Cardiac muscle cell (in vitro differentiated cells and primary cell): ENCODE results near the gene ZNF177. TPM values are rescaled to one million over a fixed set of nuclear protein-coding genes. Genes with fewer than 3 reads are reported as not detected.

Source experiments
- DNase-seq, 2 donors: peaks; one replicate each; pipeline versions ENCODE4 v3.0.0 to v3.0.0-alpha.2; 2010 to 2017; ENCODE audit warnings: low read depth in 1 of 2, low spot score in 1 of 2
- H3K27ac ChIP-seq: fragments of 200-600 bp; sonication (generic); 2 replicates; pipeline ENCODE4 v1.5.1; 2016
- H3K27me3 ChIP-seq: fragments of 200-600 bp; sonication (generic); 2 replicates; pipeline ENCODE4 v1.6.0; 2016; ENCODE audit warnings: control low read depth
- H3K36me3 ChIP-seq: fragments of 200-600 bp; sonication (generic); 2 replicates; pipeline ENCODE4 v1.5.1; 2016; ENCODE audit warnings: control low read depth
- H3K4me1 ChIP-seq: fragments of 200-600 bp; sonication (generic); 2 replicates; pipeline ENCODE4 v1.8.1; 2017; ENCODE audit warnings: low read depth, mild to moderate bottlenecking, mixed run types
- H3K4me3 ChIP-seq: fragments of 200-600 bp; sonication (generic); 2 replicates; pipeline ENCODE4 v1.5.1; 2016; ENCODE audit warnings: mild to moderate bottlenecking
- H3K9me3 ChIP-seq: fragments of 200-600 bp; sonication (generic); 2 replicates; pipeline ENCODE4 v1.5.1; 2017; ENCODE audit warnings: low read depth, mild to moderate bottlenecking, control low read depth
- polyA plus RNA-seq: library from polyadenylated mRNA; unstranded; fragments of >200 nt; fragmentation: Nextera tagmentation; extraction: Ambion mirVana; gene quantifications from 2 replicates; pipeline ENCODE4 v1.2.1, GENCODE V29; 2016
- total RNA-seq: library from RNA; depleted of rRNA; stranded (reverse); fragments of >200 nt; gene quantifications from 2 replicates; pipeline ENCODE4 v1.2.3, GENCODE V29; 2016
- TF ChIP-seq, protein P1 (sequence below): IDR thresholded peaks from 2 replicates; pipeline ENCODE4 v1.5.1; 2012; ENCODE audit warnings: low read depth, mild to moderate bottlenecking, low read length

ZNF177 gene
- total and polyA plus RNA-seq, 2 experiments from 2014 or later, result 3.7 to 3.9 TPM

DNA sequence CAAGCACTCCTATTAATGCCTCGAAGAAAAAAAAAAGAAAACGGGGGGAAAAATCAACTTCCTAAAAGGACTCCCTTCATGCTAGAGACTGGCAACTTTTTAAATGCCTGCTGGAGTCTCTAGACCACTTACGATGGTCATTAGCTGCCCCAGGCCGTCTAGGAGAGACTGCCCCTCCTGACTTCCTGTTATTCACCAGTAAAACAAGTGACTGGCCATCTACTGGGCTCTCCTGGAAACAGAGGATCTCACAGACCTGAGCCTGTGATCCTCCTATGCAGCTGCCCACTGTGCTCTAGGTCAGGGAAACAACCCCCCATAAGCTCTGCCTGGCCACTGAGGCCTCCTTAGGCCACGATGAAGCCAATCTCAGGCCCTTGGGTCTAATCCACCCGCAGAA lies 65.1 kb downstream of the ZNF177 start:
- Histone ChIP-seq H3K4me1 (no peaks in the 10 kb centered on the region), H3K36me3 (peaks cover under 1% of the 10 kb centered on the region), H3K27ac (no peak overlapping the region), H3K4me3 (no peak overlapping the region), H3K27me3 (no peaks in the 10 kb centered on the region), H3K9me3 (no peaks in the 10 kb centered on the region)
- no peak for DNase-seq
- TF ChIP-seq, protein P1, sequence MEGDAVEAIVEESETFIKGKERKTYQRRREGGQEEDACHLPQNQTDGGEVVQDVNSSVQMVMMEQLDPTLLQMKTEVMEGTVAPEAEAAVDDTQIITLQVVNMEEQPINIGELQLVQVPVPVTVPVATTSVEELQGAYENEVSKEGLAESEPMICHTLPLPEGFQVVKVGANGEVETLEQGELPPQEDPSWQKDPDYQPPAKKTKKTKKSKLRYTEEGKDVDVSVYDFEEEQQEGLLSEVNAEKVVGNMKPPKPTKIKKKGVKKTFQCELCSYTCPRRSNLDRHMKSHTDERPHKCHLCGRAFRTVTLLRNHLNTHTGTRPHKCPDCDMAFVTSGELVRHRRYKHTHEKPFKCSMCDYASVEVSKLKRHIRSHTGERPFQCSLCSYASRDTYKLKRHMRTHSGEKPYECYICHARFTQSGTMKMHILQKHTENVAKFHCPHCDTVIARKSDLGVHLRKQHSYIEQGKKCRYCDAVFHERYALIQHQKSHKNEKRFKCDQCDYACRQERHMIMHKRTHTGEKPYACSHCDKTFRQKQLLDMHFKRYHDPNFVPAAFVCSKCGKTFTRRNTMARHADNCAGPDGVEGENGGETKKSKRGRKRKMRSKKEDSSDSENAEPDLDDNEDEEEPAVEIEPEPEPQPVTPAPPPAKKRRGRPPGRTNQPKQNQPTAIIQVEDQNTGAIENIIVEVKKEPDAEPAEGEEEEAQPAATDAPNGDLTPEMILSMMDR, result no peak

DNA sequence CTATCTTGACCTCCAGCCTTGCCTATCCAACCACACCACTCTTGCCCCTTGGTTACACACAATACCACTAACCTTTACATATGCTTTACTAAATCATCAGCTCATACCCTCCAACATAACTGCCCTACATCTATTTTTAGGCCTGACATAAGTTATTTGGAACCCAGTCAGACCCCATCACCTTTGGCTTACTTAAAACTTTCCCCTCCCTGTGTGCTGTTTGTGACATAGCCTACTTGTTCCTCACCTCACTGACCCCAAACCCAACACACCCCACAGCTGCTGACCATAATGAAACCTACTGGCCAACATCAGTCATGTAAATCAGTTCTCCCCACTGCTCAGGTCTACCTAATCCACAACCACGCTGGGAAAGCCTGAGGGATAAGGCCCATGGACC lies 67.6 kb downstream of the ZNF177 start:
- H3K27me3 ChIP-seq, result no peaks in the 10 kb centered on the region
- H3K27ac ChIP-seq, result no peak overlapping the region
- DNase-seq, result no peak
- H3K9me3 ChIP-seq, result no peaks in the 10 kb centered on the region
- TF ChIP-seq, protein P1, result no peak
- peaks cover 5% of the 10 kb centered on the region for H3K36me3 ChIP-seq
- H3K4me3 ChIP-seq, result no peak overlapping the region
- H3K4me1 ChIP-seq, result peaks cover 7% of the 10 kb centered on the region

DNA sequence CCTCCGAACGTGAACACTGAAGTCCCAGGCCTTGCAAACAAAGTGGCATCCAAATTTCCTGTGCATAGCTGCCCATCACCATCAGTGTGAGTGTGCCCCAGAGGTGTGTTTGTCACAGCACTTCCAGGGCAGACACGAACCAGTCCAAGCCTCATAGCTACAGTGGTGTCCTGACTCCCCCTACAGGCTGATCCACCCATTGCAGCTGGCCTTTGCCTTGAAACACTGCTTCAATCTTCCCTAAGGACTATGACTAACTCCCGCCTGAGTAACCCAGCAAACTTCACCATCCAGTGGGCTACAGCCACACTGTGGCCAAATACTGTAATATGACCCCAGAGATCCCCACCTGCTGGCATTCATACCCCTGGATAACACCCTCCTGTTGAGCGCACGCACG lies 68.7 kb downstream of the ZNF177 start:
- peaks cover 14% of the 10 kb centered on the region for H3K4me1 ChIP-seq
- no peak overlapping the region for H3K27ac ChIP-seq
- H3K27me3 ChIP-seq, result no peaks in the 10 kb centered on the region
- no peaks in the 10 kb centered on the region for H3K9me3 ChIP-seq
- H3K4me3 ChIP-seq, result no peak overlapping the region
- TF ChIP-seq, protein P1, result peak; percentile 52
- peaks cover 5% of the 10 kb centered on the region for H3K36me3 ChIP-seq
- DNase-seq, result peak; percentile 4 to 49

Other genes with a start within 250 kb of the ZNF177 start
- gene OR7G1, start 247.2 kb upstream of the ZNF177 start, total RNA-seq, result not detected in 2 replicates
- gene OR7G1, start 247.2 kb upstream of the ZNF177 start, polyA plus RNA-seq, result not detected in 2 replicates
- not detected in 2 replicates for gene OR7G3, start 236.1 kb upstream of the ZNF177 start, total RNA-seq
- not detected in 2 replicates for gene OR7G3, start 236.1 kb upstream of the ZNF177 start, polyA plus RNA-seq
- gene ZNF317, start 222.6 kb upstream of the ZNF177 start, total RNA-seq, result 15.0 and 23.3 TPM in 2 replicates
- 14.1 and 20.7 TPM in 2 replicates for gene ZNF317, start 222.6 kb upstream of the ZNF177 start, polyA plus RNA-seq
- gene OR7D2, start 184.0 kb upstream of the ZNF177 start, total RNA-seq, result 0.04 and 0.15 TPM in 2 replicates
- 1.6 TPM in 1 of 2 replicates, not detected in the other for gene OR7D2, start 184.0 kb upstream of the ZNF177 start, polyA plus RNA-seq
- not detected in 2 replicates for gene OR7D4, start 143.4 kb upstream of the ZNF177 start, total RNA-seq
- not detected in 2 replicates for gene OR7D4, start 143.4 kb upstream of the ZNF177 start, polyA plus RNA-seq
- gene OR7E24, start 112.1 kb upstream of the ZNF177 start, total RNA-seq, result not detected in 2 replicates
- gene OR7E24, start 112.1 kb upstream of the ZNF177 start, polyA plus RNA-seq, result not detected in 2 replicates
- 17.1 and 20.9 TPM in 2 replicates for gene ZNF699, start 53.2 kb upstream of the ZNF177 start, total RNA-seq
- gene ZNF699, start 53.2 kb upstream of the ZNF177 start, polyA plus RNA-seq, result 3.2 and 5.5 TPM in 2 replicates
- gene ZNF559, start 38.8 kb upstream of the ZNF177 start, total RNA-seq, result 3.1 and 3.4 TPM in 2 replicates
- 5.1 and 7.4 TPM in 2 replicates for gene ZNF559, start 38.8 kb upstream of the ZNF177 start, polyA plus RNA-seq
- 13.0 and 19.2 TPM in 2 replicates for gene ZNF266, start 72.6 kb downstream of the ZNF177 start, total RNA-seq
- 18.4 and 23.1 TPM in 2 replicates for gene ZNF266, start 72.6 kb downstream of the ZNF177 start, polyA plus RNA-seq
- 0.35 and 0.80 TPM in 2 replicates for gene ZNF560, start 135.6 kb downstream of the ZNF177 start, total RNA-seq
- 0.50 and 1.5 TPM in 2 replicates for gene ZNF560, start 135.6 kb downstream of the ZNF177 start, polyA plus RNA-seq
- gene ZNF426, start 175.6 kb downstream of the ZNF177 start, total RNA-seq, result 13.9 and 16.2 TPM in 2 replicates
- 16.1 and 21.5 TPM in 2 replicates for gene ZNF426, start 175.6 kb downstream of the ZNF177 start, polyA plus RNA-seq
- 22.5 and 42.0 TPM in 2 replicates for gene ZNF121, start 221.5 kb downstream of the ZNF177 start, total RNA-seq
- 5.9 and 11.0 TPM in 2 replicates for gene ZNF121, start 221.5 kb downstream of the ZNF177 start, polyA plus RNA-seq